Suprapubic skin (tissue), 4 donors: Measurements from ENCODE around the gene DPEP2. TPM values are rescaled to one million over a fixed set of nuclear protein-coding genes. Genes with fewer than 3 reads are reported as not detected.
A peak's percentile ranks its signal among the peaks of the same experiment; 100 is the strongest.

Source experiments
- DNase-seq, 2 donors: peaks; one replicate each; pipeline ENCODE4 v3.0.0-alpha.2; 2019; ENCODE audit warnings: low spot score in 2 of 2
- H3K27ac ChIP-seq: fragments of 200-600 bp; sonication (generic); one replicate; pipeline ENCODE4 v1.5.1; 2019
- H3K27me3 ChIP-seq: fragments of 200-600 bp; sonication (generic); one replicate; pipeline ENCODE4 v1.5.1; 2019
- H3K36me3 ChIP-seq: fragments of 200-600 bp; sonication (generic); one replicate; pipeline ENCODE4 v1.5.1; 2019
- H3K4me1 ChIP-seq: fragments of 200-600 bp; sonication (generic); one replicate; pipeline ENCODE4 v1.5.1; 2019
- H3K4me3 ChIP-seq: fragments of 200-600 bp; sonication (generic); one replicate; pipeline ENCODE4 v1.5.1; 2019; ENCODE audit warnings: mild to moderate bottlenecking
- H3K9me3 ChIP-seq: fragments of 200-600 bp; sonication (generic); one replicate; pipeline ENCODE4 v1.5.1; 2019
- CTCF ChIP-seq, 2 donors: fragments of 200-600 bp in 1 of 2; fragments of 450-650 bp in 1 of 2; sonication (generic) in 1 of 2; IDR thresholded peaks; one replicate each; pipeline ENCODE4 v1.5.1; 2016 to 2019; ENCODE audit warnings: antibody characterized with exemption in 2 of 2, mild to moderate bottlenecking in 1 of 2, moderate library complexity in 1 of 2
- EP300 ChIP-seq: sonication (generic); formaldehyde crosslinking; IDR thresholded peaks from one replicate; pipeline ENCODE4 v1.6.1; 2017; ENCODE audit warnings: antibody characterized with exemption
- POLR2A ChIP-seq, 2 donors: fragments of 450-650 bp; IDR thresholded peaks; one replicate each; pipeline ENCODE4 v1.6.1; 2017; ENCODE audit warnings: antibody characterized with exemption in 2 of 2, mild to moderate bottlenecking in 2 of 2, moderate library complexity in 2 of 2
- POLR2AphosphoS5 ChIP-seq, 3 donors: sonication (generic); formaldehyde crosslinking; IDR thresholded peaks; one replicate each; pipeline ENCODE4 v1.6.1; 2017; ENCODE audit warnings: antibody characterized with exemption in 3 of 3
- WGBS: methylation state at CpG from one replicate; pipeline ENCODE4 v1.1.5; 2018; 5-methylcytosine and 5-hydroxymethylcytosine counted together
- total RNA-seq, 4 donors: library from RNA; depleted of rRNA; stranded (reverse); fragments of >200 nt; gene quantifications; one replicate each; pipeline ENCODE4 v1.1.0, GENCODE V29; 2016

Gene DPEP2
- total RNA-seq, 4 donors from 2014 or later: 0.56 TPM; not detected in 3

- peak overlapping the region; percentile 39 for H3K4me3 ChIP-seq
- H3K4me1 ChIP-seq: peaks cover 15% of the 10 kb centered on the region
- no peaks in the 10 kb centered on the region for H3K9me3 ChIP-seq
- DNase-seq: peak; percentile 85 to 88
- peak overlapping the region; percentile 4 for H3K27ac ChIP-seq
- H3K36me3 ChIP-seq: no peaks in the 10 kb centered on the region
- peak; percentile 96 to 99 for TF ChIP-seq CTCF (IDR thresholded peaks at IDR 0.05)
- TF ChIP-seq POLR2A (IDR thresholded peaks at IDR 0.05): no peak
- H3K27me3 ChIP-seq: no peaks in the 10 kb centered on the region
- WGBS: 27% methylated on average over 12 of the region's 39 CpGs
Measured at GRCh38 chr16:67993207-67994039, 5.9 kb downstream of the DPEP2 start.

DNA sequence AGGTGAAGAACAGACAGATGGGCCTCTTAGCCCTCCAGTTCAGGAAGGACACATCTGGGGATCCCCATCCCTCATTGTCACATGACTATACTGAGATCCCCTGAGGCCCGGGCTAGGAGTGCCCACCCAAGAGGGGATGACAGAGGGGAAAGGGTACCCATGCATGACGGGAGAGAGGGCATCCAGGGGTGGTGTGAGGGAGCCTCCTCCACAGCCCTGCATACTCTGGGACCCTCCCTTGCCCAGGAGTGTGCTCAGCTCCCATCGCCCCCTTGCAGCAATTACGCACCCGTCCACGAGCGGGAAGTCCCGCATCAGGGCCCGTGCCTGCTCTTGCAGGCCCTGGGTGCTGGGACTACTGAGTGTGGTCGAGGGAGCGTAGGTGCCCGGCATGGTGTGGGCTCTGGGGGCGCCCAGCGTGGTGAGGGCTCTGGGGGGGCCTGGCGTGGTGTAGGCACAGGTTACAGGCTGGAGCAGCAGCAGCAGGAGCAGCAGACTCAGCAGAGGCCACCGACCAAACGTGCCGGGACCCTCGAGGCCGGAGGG is 6.5 kb downstream of the DPEP2 start:
- DNase-seq: no peak
- Histone ChIP-seq H3K4me3 (peak overlapping the region; percentile 39), H3K27me3 (no peaks in the 10 kb centered on the region), H3K27ac (no peak overlapping the region), H3K9me3 (no peaks in the 10 kb centered on the region), H3K36me3 (no peaks in the 10 kb centered on the region), H3K4me1 (peaks cover 15% of the 10 kb centered on the region)
- WGBS: 32% methylated on average over 8 of the region's 20 CpGs
- TF ChIP-seq POLR2A (IDR thresholded peaks at IDR 0.05): no peak
- no peak for TF ChIP-seq EP300
- no peak for TF ChIP-seq POLR2AphosphoS5 (IDR thresholded peaks at IDR 0.05)
- TF ChIP-seq CTCF (IDR thresholded peaks at IDR 0.05): no peak

GRCh38 chr16:67990018-67990386 is 9.3 kb downstream of the DPEP2 start:
- DNase-seq: no peak
- no peaks in the 10 kb centered on the region for H3K36me3 ChIP-seq
- H3K9me3 ChIP-seq: no peaks in the 10 kb centered on the region
- peaks cover 15% of the 10 kb centered on the region for H3K4me1 ChIP-seq
- no peaks in the 10 kb centered on the region for H3K27me3 ChIP-seq
- TF ChIP-seq POLR2A (IDR thresholded peaks at IDR 0.05) (no peak), POLR2AphosphoS5 (IDR thresholded peaks at IDR 0.05) (no peak), CTCF (IDR thresholded peaks at IDR 0.05) (no peak), EP300 (no peak)
- 87% methylated on average over 6 of the region's 6 CpGs for WGBS
- H3K4me3 ChIP-seq: no peak overlapping the region
- H3K27ac ChIP-seq: no peak overlapping the region

- H3K36me3 ChIP-seq: no peaks in the 10 kb centered on the region
- no peak overlapping the region for H3K27ac ChIP-seq
- no peak for DNase-seq
- whole genome bisulfite sequencing: 91% methylated on average over 7 of the region's 8 CpGs
- no peak overlapping the region for H3K4me3 ChIP-seq
- peaks cover 15% of the 10 kb centered on the region for H3K4me1 ChIP-seq
- no peak for TF ChIP-seq EP300
- no peak for TF ChIP-seq CTCF (IDR thresholded peaks at IDR 0.05)
- no peak for TF ChIP-seq POLR2AphosphoS5 (IDR thresholded peaks at IDR 0.05)
- no peak for TF ChIP-seq POLR2A (IDR thresholded peaks at IDR 0.05)
- no peaks in the 10 kb centered on the region for H3K27me3 ChIP-seq
- H3K9me3 ChIP-seq: no peaks in the 10 kb centered on the region
Measured at GRCh38 chr16:67989322-67990017, 9.8 kb downstream of the DPEP2 start.

- 72% methylated on average over 3 of the region's 3 CpGs for WGBS
- peaks cover 11% of the 10 kb centered on the region for H3K4me1 ChIP-seq
- no peaks in the 10 kb centered on the region for H3K27me3 ChIP-seq
- H3K27ac ChIP-seq: no peak overlapping the region
- DNase-seq: no peak
- no peaks in the 10 kb centered on the region for H3K36me3 ChIP-seq
- no peak for TF ChIP-seq CTCF (IDR thresholded peaks at IDR 0.05)
- TF ChIP-seq POLR2A (IDR thresholded peaks at IDR 0.05): no peak
- TF ChIP-seq POLR2AphosphoS5 (IDR thresholded peaks at IDR 0.05): no peak
- H3K9me3 ChIP-seq: no peaks in the 10 kb centered on the region
- H3K4me3 ChIP-seq: no peak overlapping the region
Measured at GRCh38 chr16:67988675-67989074, 10.6 kb downstream of the DPEP2 start.
